Measurements from ENCODE around the gene SRXN1.
"Not testable (repeated sequence)": the region's sequence is repeated elsewhere in the genome, so short reads cannot be mapped to it uniquely, and the experiment has no call there.

Gene SRXN1

DNA sequence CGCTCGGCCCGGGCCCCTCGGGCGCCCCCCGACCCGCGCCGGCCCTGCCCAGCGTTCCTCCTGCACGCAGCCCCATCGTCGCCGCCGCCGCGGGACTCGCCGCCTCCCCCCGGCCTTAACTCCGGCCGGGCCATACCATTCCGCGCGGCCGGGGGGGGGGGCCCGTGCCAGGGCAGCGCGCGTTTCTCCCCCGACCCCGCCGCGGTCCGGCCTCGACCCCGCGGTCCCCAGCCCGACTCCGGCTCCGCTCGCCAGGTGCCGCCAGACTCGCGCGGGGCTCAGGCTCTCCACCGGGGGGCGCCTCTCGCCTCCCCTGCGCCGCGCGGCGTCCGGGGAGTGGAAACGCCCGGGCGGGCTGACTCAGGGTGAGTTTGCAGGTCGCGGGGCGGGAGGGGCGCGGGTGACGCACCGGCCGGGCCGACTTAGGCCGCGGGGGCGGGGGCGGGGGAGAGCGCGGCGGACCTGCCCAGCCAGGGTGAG is at the start of gene SRXN1:
TSS of gene SRXN1 (minus strand) at position 91 of the 480 bp plus-strand sequence. CDS start at position 76, 15 bp downstream.
- DNase-seq, result peak; percentile 64

DNA sequence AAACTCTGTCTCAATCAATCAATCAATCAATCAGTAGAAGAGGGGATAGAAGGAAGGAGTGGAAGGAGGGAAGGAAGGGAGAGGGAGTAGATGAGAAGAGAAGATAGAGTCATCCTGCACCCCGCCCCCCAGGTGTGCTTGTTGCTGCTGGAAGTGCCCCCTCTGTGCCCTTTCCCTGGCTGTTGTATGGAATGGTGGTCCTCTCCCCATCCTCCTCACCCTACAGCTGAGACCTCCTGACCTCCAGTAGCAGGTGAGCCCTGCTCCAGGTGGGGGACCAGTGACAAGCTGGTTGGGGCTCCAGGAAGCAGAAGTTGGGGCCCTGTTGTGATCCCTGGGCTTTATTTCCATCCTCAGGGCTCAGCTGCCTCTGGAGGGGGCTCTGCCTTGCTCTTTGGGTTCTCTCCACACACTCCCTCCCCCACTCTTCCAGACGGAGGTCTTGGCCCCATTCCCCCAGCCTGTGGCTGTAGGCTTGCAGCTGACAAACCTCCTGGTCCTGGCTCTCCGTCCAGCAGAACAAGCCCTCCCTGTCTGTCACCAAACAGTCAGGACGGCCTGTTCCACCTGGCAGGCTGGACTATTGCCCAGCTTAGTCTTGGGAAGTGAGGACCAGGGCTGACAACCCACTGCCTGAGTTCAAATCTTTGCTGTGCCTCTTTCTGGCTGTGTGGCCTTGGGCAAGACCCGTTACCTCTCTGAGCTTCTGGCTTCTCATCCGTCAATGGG is 48.6 kb upstream of the SRXN1 start:
- no peak for DNase-seq

DNA sequence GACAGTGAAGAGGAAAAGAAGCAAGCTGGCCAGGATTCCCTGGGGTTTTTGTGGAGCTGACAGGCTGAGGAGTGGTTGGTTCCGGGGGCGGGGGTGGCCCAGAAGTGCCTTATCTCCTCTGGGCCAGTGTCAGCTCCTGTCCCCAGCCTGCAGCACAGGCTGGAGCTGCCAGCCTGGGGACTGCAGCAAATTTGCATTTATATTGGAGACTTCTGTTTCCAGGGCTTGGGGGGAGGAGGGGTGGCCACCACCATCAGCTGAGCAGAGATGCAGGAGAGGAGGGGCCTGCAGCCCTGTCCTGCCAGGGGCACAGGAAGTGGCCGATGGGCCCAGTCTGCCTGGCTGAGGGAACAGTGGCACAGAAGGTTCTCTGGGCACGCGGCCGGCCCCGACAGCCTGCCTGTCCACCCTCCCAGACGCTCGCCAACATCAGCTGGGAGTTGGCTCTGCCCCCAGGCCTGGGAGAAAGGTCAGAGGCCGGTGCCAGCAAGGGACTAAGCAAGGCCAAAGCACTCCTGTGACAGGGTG is 46.9 kb upstream of the SRXN1 start:
- DNase-seq, result peak; percentile 38

DNA sequence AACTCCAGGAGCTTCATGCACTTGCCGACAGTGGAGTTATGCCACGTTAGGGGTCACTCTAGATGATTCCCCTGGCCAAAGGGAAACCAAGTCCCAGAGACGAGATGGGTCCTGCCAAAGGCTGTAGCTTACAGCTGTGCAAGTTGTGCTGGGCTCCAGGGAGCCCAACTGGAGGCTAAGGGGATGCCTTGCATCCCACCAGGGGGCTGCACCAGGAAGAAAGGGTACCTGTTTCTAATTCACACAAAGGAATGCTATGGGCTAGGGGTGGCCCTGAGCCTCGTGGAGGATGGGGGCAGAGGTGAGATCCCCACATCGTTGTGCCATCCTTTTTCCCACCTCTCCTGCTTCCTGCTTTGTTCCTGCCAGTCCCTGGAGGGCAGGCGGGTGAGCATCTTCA is 46.3 kb upstream of the SRXN1 start:
- DNase-seq, result no peak

DNA sequence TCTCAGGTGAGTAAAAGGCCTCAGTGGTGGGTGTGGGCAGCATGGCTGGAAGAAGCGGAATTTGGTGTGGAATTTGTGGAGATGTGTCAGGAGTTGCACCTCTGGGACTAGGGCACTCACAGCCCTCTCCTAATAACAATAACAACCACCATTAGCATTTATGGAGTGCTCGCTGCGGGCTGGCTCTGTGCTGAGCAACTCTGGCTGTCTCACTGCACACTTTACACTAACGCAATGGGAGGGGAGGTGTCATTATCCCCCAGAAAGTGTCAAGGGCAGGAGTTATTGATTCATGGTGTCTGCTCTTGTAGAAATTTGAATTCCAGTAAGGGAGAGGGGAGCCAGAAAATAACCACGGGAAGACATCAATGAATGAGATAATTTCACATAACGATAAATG is 45.3 kb upstream of the SRXN1 start:
- DNase-seq, result no peak

DNA sequence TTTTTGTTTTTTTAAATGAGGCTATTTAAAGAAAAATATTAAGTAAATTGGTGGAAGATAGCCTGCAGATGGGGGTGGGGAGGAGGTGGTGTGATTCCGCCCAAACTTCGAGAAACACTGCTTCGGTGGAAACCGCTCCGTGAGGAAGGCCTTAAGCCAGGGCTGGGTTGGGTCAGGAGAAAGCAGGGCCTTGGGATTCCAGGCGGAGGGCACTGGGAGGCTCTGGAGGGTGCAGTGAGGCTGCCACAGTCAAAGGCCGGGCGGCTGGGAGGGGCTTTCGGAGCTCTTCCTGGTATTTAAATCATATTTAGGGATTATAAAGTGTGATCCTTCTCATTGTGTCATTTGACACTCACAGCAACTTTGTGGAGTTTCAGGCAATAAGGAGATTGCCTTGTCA is 44.8 kb upstream of the SRXN1 start:
- DNase-seq, result no peak

DNA sequence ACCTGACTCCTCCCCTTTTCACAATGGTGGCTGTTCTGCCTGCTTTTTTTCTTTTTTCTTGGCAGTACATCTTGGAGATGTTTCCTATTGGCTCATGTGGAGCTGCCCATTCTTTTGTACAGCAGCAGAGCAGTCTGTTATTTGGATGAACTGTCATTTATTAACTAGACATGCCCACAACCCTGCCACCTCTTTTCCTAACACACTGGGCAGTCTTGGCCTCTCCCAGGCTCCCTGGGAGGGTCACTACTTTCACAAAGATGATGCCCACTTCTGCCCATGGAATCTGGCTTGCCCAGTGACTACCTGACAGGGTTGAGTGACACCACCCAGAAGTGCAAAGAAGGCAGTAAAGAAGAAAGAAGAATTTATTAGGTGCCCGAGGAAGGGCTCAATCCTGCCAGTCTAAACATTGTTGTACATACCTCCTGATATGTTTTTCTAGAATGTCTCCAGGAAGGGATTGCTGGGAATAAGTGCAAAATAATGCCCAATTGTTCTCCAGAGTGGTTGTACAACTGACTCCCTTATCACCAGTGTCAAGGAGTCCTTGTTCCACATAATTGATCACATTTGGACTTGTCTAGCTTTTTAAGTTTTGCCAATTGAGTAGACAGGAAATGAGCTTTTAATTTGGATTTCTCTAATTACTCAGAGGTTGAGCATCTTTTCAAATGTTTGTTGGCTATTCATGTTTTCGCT is 42.3 kb upstream of the SRXN1 start:
- DNase-seq, result no peak

DNA sequence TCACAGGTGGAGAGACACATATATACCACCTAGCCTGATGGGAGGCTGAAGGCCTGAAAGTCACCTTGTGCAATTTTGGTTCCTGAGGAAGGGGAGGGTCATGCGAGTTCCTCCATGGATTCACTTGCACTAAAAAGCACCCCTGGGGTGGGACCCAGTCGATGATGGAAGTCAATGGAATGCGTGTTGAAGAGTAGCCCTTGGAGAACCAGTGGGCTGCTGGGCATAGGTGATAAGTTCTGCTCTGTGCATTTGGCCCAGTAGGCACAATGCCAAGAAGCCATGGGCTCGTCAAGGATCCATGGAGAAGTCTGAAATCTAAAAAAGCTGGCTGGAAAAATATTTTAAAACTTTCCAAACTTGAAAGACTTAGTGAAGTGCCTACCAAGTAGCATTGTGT is 41.5 kb upstream of the SRXN1 start:
- DNase-seq, result no peak

DNA sequence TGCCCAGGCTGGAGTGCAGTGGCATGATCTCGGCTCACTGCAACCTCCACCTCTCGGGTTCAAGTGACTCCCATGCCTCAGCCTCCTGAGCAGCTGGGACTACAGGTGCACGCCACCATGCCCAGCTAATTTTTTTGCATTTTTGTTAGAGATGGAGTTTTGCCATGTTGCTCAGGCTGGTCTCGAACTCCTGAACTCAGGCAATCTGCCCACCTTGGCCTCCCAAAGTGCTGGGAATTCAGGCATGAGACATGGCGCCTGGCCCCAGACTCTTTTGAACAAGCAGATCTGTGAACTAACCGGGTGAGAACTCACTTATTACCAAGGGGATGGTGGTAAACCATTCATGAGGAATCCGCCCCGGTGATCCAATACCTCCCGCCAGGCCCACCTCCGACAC is 40.8 kb upstream of the SRXN1 start:
- DNase-seq, result not testable (repeated sequence)

DNA sequence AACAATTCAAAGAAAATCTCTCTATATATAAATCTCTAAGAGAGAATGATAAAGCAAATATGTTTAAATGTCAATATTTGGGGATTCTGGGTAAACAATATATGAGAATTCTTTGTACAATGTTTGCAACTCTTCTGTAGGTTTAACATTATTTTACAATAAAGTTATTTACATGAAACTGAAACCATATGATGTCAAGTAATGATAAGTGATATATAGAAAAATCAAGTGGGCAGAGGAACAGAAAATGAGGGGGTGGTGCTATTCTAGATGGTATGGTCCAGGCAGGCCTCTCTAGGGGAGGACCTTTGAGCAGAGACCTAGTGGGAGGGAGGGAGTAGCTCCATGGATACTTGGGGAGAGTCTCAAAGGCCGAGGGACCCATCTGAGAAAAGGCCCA is 39.0 kb upstream of the SRXN1 start:
- DNase-seq, result no peak

DNA sequence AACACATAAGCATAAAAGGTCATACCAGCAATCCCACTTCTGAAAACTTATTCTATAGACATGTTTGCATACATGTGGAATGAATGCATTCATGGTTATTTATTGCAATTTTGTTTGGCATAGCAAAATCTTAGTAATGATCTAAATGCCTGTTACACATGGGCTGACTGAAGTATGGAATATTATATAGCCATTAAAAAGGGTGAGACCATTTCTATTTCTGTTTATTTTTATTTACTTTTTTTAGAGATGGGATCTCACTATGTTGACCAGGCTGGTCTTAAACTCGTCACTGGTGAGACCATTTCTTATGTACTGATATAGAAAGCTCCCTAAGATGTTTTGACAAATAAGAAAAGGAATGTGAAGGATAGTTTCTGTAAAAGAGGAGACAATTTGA is 36.9 kb upstream of the SRXN1 start:
- DNase-seq, result no peak

DNA sequence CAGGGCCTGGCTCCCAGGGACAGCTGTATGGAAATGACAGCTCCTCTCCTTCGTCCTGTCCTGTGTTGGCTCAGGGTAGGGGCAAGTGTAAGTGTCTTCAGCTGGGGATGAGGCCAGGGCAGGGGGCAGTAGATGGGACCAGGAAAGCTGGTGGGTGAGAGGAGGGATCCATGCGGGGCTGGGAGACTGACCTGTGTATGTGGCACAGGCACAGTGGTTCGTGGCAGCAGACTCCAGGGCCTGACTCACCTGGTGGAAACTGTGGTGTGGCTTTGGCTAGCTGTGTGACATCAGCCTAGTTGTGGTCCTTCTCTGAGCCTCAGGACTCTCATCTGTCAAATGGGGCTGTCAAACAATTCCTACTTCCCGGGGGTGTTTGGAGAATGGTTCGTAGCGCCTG is 36.3 kb upstream of the SRXN1 start:
- no peak for DNase-seq

DNA sequence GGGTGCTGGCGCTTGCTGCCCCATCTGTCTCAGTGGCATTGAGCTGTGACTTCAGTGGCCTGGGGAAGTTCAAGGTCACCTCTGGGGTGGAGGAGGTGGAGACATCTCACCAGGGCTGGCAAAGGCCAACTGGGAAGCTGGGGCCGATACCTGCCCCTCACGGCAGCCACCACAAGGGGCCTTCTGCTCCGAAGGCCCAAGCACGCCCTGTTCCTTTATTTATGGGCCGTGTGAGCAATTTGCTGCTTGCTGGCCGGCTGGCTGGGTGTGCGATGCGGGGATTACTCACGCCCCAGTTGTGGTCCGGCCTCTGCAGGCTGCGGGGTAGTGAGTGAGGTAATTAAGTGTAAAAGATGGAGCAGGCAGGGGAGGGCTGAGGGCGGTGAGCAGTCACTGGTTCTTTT is 35.8 kb upstream of the SRXN1 start:
- no peak for DNase-seq

DNA sequence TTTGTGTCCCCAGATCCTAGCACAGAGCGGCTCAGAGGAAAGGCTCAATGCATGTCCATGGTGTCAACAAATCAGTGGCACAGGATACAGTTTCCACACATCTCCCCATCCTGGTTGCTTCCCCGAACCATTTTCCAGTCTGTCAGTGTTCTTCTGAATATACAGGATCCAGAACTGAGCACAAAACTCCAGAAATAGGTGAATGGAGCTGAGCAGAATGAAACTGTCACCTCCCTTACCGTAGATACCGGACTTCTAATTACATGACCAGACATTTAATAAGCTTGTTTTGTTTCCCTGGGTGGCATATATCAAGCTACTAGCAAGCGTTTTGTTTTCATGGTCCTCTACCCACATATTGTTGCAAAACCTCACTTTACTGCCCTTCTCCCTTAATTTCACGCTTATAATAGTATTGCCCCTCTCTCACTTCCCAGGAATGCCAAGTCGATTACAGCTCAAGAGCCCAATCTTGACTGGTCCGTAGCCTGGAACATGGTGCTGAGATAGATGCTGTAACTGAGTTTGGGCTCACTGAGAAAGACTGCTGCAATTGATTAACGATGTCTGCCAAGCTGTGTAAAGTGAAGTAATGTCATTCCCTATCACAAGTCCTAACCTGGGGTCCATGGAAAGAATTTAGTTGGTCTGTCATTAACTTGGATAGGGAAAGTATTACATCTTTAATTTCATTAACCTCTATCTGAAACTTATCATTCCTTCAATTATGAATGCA is 34.6 kb upstream of the SRXN1 start:
- no peak for DNase-seq

DNA sequence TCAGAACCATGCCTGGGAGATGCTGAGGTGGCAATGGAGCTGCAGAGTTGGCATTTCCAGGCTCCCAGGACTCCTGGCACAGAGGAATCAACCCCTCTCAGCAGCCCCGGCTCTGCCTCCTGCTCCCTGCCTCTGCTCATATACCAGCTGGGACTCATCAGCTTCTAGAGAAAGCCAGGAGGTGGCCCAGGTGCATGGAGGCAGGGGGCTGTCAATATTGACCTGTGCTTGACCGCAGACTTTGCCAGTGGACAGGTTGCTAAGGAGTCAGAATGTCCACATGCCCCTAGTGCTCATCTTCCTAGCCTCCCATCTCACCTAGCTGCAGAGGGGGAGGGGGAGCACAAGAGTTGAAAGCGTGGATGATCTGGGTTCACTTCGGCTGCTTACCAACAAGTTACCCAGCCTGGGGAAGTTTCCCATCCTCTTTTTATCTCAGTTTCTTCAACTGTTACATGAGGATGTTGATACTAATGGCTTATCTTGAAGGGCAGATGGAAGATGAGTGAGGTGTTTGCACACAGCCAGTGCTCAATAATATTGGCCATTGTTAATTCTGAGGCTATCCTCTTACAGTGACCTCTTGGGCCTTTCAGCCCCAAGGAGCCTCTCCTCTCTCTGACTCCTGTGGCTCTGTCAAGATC is 31.8 kb upstream of the SRXN1 start:
- DNase-seq, result no peak

DNA sequence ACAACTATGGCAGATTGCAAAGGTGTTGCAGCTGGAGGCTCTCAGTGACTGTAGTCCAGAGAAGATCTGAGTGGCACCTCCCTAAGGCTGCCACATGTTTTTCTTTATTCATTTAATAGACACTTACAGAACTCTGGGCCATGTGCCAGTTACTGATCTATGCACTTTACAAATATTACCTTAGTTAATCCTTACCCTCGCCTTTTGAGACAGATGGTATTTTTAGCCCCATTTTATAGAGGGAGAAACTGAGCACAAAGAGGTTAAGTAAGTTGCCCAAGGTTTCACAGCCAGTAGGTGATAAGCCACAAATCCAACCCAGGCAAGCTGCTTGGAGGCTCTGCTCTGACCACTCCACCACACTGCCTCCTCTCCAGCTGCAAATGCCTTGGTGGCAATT is 29.1 kb upstream of the SRXN1 start:
- DNase-seq, result no peak

DNA sequence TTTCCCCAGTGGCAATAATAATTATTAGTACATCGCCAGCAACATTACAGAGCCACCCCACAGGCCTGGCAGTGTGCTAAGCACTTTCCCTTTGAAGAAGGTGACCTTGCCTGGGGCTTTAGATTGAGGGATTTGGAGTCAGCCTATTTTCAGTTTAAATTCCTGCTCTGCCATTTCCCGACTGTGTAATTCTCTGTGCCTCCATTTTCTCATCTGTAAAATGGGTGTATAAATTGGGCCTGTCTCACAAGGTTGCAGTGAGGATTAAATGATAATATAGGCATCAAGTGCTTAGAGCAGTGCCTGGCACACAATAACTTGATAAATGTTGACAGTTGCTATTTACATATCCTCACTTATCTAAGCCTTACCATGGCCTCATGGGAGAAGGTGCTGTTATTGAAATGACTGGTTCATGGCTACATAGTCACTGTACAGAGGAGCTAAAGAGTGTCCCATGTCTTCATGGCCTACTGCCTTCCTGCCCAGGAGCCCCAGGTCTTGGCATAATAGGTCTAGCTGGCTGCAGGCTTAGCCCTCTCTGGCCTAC is 27.7 kb upstream of the SRXN1 start:
- DNase-seq, result peak; percentile 20

DNA sequence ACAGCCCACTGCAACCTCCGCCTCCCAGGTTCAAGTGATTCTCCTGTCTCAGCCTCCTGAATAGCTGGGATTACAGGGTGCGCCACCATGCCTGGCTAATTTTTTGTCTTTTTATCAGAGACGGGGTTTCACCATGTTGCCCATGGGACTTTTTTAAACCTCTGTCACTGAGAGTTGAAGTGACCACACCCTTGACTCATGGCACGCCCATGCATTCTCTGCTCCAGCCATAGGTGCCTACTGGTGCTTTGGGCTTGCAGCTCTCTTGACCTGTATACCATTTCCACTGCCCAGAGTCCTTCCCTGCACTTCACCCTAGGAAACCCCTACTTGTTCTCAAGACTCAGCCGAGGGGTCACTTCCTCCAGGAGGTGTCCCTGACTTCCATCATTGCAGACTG is 25.0 kb upstream of the SRXN1 start:
- DNase-seq, result no peak

DNA sequence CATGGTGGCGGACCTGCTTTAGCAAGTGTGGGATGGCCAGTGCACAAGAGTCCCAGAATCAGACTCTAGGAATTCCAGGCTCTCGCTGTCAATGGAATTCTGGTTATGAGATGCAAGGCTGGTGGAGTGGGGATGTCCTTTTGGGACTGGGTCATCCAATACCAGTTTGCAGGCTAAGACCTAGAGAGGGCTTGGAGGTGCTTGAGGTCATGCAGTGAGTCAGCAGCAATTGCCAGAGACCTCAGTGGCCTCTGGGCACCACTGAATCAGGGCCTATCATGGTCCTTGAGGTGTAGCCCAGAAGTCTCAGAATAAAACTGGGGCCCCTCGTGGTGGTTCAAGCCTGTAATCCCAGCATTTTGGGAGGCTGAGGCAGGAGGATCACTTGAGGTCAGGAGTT is 24.0 kb upstream of the SRXN1 start:
- no peak for DNase-seq

DNA sequence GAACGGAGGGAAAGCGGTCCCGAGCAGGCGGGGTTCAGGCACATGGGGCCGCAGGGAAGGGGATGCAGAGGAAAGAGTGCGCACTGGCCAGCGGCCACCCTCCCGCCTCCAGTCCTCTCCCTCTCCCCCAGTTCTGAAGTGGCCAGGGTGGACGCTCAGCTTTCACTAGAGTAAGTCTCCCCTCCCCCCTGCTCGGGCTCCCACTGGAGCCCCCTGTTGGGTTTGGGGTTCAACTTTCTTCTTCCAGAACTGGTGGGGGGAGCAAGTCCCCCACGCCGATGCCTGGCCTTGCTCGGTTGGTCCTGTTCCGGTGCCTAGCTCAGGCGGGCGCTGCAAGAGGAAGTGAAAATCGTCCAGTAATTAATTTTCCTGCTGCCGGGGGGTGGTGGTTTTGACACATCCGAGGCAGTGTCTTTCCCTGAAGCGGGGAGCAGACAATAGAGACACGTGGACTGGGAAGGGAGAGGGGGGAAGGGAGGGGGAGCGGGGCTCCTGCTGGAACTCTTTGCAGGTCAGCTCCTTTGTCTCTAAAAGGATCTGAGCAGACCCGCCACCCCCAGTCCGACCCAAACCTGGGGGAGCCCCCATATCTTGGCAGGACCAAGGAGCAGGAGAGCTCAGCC is 23.4 kb upstream of the SRXN1 start:
- peak; percentile 69 for DNase-seq

DNA sequence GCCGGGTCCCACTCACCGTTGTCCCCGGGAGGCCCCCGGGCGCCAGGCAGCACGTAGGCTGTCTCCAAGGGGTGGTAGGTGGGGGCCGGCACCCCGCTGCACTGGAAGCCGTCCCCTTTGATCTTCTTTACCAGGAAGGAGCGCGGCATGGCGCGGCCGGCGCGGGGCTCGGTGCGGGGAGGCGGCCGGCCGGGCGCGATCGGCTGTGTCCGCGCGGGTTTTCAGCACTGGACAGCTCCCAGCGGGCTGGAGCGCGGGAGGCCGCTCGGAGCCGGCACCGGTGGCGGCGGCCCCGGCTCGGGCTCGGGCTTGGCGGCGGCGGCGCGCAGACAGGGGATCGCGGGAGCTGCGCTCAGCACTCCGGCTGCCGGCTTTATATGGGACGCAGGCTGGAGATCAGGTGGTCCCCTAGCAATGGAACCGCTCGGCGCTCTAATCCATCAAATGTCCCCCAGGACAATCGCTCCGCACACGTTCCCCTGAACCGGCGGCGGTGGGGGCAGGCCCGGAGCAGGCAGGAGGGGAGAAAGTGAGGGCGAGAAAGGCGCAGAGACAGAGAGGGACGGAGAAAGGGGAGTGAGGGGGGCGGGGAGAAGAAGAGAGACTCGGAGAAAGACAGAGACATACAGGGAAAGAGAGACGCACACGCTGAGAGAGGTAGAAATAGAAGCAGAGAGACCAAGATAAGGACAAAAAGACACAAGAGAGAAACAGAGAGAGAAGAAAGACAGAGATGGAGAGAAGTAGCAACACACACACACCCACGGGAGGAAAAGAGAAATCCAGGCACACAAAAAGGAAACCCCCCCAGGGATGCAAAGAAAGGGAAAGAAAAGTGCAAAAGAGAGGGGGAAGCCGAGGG is 22.7 kb upstream of the SRXN1 start, which contains the start of gene SCRT2:
TSS of gene SCRT2 (minus strand) at position 350 of the 862 bp plus-strand sequence. CDS start at position 149, 201 bp downstream.
- DNase-seq, result peak; percentile 58

Data from NCI-H526 treated with DMSO at 0.1 percent for 48 hours (cell line).